Activated CD4-positive, alpha-beta T cell treated with anti-CD3 and anti-CD28 coated beads, Interleukin-2, amount 50 U/mL, for 4 hours (primary cell): ENCODE results near the gene TERT.
"Not testable (repeated sequence)": the region's sequence is repeated elsewhere in the genome, so short reads cannot be mapped to it uniquely, and the experiment has no call there.

Experiments used
- DNase-seq, 2 experiments: peaks; one replicate each; pipeline ENCODE4 v3.0.0-alpha.2; 2020

TERT gene

GRCh38 chr5:1231354-1231905 lies 63.4 kb downstream of the TERT start:
- DNase-seq: no peak

GRCh38 chr5:1230551-1230950 lies 64.3 kb downstream of the TERT start:
- no peak for DNase-seq

DNA sequence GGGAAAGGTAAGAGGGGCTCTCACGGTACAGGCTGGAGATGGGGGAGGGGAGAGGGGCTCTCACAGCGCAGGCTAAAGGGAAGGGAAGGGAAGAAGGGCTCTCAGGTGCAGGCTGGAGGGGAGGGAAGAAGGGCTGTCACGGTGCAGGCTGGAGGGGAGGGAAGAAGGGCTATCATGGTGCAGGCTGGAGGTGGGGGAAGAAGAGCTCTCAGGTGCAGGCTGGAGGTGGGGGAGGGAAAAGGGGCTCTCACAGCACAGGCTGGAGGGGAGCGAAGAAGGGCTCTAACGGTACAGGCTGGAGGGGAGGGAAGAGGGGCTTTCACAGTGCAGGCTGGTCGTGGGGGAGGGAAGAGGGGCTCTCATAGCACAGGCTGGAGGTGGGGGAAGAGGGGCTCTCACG lies 65.0 kb downstream of the TERT start:
- DNase-seq: no peak

GRCh38 chr5:1229023-1229422 lies 65.8 kb downstream of the TERT start:
- not testable (repeated sequence) for DNase-seq

DNA sequence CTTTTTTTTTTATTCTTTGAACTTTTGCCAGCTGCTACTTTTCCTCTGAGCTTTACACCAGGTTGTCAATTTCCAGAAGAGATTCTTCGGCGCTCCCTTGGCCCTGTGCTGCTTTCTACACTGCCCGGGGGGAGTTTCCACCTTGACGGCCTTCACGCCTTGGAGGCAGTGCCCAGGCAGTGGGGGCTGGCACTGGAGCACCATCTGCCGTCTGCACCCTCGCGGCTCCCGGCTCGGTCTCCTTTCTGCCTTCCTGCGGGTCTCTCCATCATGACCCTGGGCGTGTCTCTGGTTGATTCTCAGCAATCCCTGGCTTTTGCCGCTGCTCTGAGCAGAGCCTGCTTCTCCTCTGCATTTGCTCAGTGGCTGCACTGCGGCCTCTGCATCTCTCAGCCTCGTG lies 66.7 kb downstream of the TERT start:
- DNase-seq: no peak

- no peak for DNase-seq
Measured at GRCh38 chr5:1227667-1228066, 67.2 kb downstream of the TERT start.

DNA sequence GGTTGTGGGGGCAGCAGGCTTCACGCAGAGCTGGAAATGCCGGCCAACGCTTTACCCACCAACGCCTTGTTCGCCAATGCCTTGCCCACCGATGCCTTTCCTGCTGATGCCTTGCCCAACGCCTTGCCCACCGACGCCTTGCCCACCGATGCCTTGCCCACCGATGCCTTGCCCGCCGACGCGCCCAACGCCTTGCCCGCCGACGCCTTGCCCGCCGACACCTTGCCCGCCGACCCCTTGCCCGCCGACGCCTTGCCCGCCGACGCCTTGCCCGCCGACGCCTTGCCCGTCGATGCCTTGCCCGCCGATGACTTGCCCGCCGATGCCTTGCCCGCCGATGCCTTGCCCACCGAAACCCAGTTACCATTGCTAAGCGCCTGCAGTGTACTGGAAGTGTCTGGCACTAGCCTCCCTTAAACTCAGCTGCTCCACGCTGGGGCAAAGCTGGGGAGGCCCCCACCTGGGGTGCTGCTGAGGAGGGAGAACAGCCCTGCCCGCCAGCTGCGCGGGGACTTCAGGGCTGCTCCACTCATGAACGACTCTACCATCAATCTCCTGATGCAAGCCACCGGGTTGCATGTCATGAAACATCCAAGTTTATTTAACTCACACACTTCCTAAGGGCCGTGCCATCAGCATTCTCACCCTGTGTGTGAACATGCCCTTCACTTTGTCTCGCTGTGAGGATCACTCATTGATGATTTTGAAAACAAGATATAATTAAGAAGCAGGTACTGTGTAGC lies 67.9 kb downstream of the TERT start:
- DNase-seq: no peak

DNA sequence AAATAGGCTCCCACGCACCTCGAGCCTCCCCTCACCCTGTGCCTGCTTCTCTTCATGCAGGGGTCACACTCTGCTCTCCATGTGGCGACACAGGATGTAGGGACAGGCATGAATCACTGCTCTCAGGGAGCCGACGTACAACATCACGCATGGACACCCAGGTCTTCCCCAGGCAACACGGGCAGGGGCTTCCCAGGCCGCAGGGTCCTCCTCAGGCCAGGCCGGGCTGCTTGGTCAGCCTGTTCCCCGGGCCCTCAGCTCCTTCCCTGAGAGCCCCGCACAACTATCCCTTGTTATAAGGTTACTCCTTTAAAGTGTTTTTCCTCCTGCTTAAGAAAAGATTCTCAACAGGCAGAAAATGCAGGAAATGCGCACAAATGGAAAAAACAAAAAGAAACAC lies 68.6 kb downstream of the TERT start:
- no peak for DNase-seq

GRCh38 chr5:1225081-1225480 lies 69.8 kb downstream of the TERT start, which contains the start of gene SLC6A18:
TSS of gene SLC6A18 (plus strand) at chr5:1225381. CDS start at chr5:1225478, 97 bp downstream.
- DNase-seq: no peak

GRCh38 chr5:1224631-1225030 lies 70.2 kb downstream of the TERT start:
- no peak for DNase-seq

DNA sequence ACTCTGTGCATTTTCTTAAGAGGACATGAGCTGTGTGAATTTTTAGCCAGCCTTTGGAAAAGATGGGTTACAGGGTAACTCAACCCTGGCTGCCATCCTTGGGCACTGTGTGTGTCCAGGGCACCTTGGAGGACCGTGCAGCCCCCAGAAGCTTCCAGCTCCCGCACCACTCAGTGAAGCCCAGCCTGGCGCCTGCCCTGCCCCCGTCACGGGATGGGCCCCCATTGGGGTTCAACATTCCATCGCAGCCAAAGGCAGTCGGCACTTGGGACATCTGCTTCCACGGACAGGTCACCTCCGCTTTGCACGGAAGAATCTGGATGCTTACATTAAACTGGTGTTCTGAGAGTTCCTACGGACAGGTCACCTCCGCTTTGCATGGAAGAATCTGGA lies 71.6 kb downstream of the TERT start:
- DNase-seq: no peak

GRCh38 chr5:1222621-1223277 lies 72.1 kb downstream of the TERT start:
- DNase-seq: no peak

DNA sequence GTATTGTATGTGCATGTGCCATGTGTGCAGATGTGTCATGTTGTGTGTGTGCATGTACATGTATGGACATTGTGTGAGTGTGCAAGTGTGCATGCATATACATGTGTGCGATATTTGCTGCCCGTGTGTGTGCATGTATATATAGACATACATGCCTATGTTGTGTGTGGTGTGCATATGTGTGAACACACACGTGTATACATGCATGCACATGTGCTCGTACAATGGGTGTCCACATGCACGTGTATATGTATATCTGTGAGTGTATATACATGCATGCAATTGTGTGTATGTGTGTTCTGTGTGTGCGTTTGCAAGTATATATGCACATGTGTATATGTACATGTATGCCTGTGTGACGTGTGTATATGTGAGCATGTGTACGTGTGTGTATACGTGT lies 72.7 kb downstream of the TERT start:
- no peak for DNase-seq

GRCh38 chr5:1221721-1222120 lies 73.1 kb downstream of the TERT start:
- no peak for DNase-seq

GRCh38 chr5:1220831-1221230 lies 74.0 kb downstream of the TERT start:
- DNase-seq: no peak

DNA sequence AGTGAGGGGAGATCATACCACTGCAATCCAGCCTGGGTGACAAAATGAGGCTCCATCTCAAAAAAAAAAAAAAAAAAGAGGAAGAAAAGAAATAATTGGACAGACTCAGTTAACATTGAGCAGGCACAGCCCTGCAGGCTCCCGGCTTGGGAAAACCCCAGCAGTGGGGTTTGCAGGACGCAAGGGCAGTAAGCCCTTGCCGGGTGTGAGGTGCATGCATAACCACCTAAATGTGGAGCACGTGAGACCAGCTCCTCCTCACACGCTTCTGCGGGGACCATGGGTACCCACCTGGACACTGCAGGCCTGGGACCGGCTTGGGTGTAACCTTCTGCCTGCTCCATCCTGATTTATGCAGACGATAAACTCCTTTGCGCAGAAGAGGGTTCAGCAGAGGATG lies 74.5 kb downstream of the TERT start:
- DNase-seq: no peak

- DNase-seq: no peak
Measured at GRCh38 chr5:1219768-1220100, 75.1 kb downstream of the TERT start.

- no peak for DNase-seq
Measured at GRCh38 chr5:1219098-1219767, 75.6 kb downstream of the TERT start.

- DNase-seq: no peak
Measured at GRCh38 chr5:1218351-1219080, 76.4 kb downstream of the TERT start.

GRCh38 chr5:1217596-1218206 lies 77.2 kb downstream of the TERT start:
- no peak for DNase-seq

- DNase-seq: no peak
Measured at GRCh38 chr5:1216918-1217295, 78.0 kb downstream of the TERT start.

GRCh38 chr5:1216211-1216917 lies 78.5 kb downstream of the TERT start:
- DNase-seq: no peak
